ENCODE data around the gene ATP6V1B1. TPM values are rescaled to one million over a fixed set of nuclear protein-coding genes. Genes with fewer than 3 reads are reported as not detected.
A peak's percentile ranks its signal among the peaks of the same experiment; 100 is the strongest.

The ATP6V1B1 gene
- total RNA-seq, 4 donors from 2014 or later: 1.2 to 2.5 TPM; not detected in 2

GRCh38 chr2:70901227-70902066, 34.3 kb upstream of the ATP6V1B1 start:
- WGBS, 2 donors: 3 to 7% methylated on average over 69 to 78 of the region's 79 CpGs
- Histone ChIP-seq H3K27ac (no peak overlapping the region), H3K4me3 (peak overlapping the region; percentile 10 to 57 (median 42))

DNA sequence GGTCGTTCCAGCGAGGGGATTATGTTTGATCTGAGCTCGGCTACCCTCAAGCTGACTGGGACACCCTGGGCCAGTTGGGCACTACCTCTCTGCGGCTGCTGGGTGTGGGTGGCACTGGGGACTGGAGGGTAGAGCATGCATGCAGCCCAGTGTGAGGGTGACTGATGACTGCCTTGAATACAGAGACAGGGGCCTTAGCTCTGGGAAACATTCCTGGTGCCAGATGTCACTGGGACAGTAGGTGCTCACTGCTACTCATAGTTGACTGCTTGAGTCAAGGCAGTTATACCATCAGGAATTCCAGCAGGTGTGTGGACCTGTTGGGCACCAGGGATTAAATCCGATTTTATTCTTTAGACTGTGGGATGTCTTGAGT, 33.6 kb upstream of the ATP6V1B1 start:
- 55 to 72% methylated on average over 5 of the region's 5 CpGs for WGBS, 2 donors
- peaks cover 0 to 42% (median 13%) of the 10 kb centered on the region in 4 donors for H3K4me1 ChIP-seq
- peak overlapping the region in 3 of 4 donors; percentile 39 to 57 (median 44) for H3K4me3 ChIP-seq
- H3K36me3 ChIP-seq: no peaks in the 10 kb centered on the region
- peaks cover 0 to 100% of the 10 kb centered on the region in 2 donors for H3K27me3 ChIP-seq
- H3K27ac ChIP-seq: no peak overlapping the region
- no peak for DNase-seq (ENCODE audit: low spot score in 2 of 2)
- no peak for TF ChIP-seq EP300 (IDR thresholded peaks at IDR 0.05)
- H3K9me3 ChIP-seq: no peaks in the 10 kb centered on the region

More at GRCh38 chr2:70901227-70902066, 34.3 kb upstream of the ATP6V1B1 start:
- TF ChIP-seq CTCF (IDR thresholded peaks at IDR 0.05): no peak
- TF ChIP-seq POLR2A (IDR thresholded peaks at IDR 0.05): no peak
- no peak for TF ChIP-seq EP300 (IDR thresholded peaks at IDR 0.05)
- Histone ChIP-seq H3K36me3 (no peaks in the 10 kb centered on the region), H3K27me3 (peaks cover 0 to 100% of the 10 kb centered on the region in 2 donors), H3K4me1 (peaks cover 0 to 46% (median 13%) of the 10 kb centered on the region in 4 donors), H3K9me3 (no peaks in the 10 kb centered on the region)
- DNase-seq (ENCODE audit: low spot score in 2 of 2): no peak

GRCh38 chr2:70902579-70902978, 33.1 kb upstream of the ATP6V1B1 start:
- Histone ChIP-seq H3K36me3 (no peaks in the 10 kb centered on the region), H3K27me3 (peaks cover 0 to 100% of the 10 kb centered on the region in 2 donors)

DNA sequence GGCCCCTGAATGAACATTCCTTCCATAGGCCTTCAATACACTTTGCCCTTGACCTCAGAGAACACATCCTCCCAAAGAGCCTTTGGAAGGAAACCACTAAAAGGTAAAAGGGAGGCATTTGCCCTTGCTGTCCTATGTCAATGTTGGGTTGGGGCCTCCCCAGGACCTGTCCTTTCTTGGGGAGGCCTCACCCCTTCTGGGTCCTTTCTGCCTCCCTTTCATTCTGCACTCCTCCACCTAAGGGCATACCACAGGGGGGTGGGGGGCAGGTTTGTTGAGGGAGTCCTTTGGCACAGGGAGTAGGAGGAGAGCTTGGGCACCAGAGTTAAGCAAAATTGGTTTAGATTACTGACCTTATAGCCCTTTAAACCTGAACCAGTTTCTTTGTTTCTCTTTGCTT, 32.5 kb upstream of the ATP6V1B1 start:
- Histone ChIP-seq H3K4me3 (no peak overlapping the region), H3K27ac (no peak overlapping the region), H3K9me3 (no peaks in the 10 kb centered on the region), H3K27me3 (peaks cover 0 to 100% of the 10 kb centered on the region in 2 donors), H3K36me3 (no peaks in the 10 kb centered on the region), H3K4me1 (peaks cover 0 to 33% (median 13%) of the 10 kb centered on the region in 4 donors)
- TF ChIP-seq POLR2A (IDR thresholded peaks at IDR 0.05): no peak
- no peak for TF ChIP-seq EP300 (IDR thresholded peaks at IDR 0.05)
- no peak for TF ChIP-seq CTCF (IDR thresholded peaks at IDR 0.05)
- no peak for DNase-seq (ENCODE audit: low spot score in 2 of 2)

More at GRCh38 chr2:70902579-70902978, 33.1 kb upstream of the ATP6V1B1 start:
- no peak for TF ChIP-seq CTCF (IDR thresholded peaks at IDR 0.05)
- no peak for TF ChIP-seq POLR2A (IDR thresholded peaks at IDR 0.05)
- TF ChIP-seq EP300 (IDR thresholded peaks at IDR 0.05): no peak
- no peak for DNase-seq (ENCODE audit: low spot score in 2 of 2)
- H3K27ac ChIP-seq: no peak overlapping the region
- H3K4me3 ChIP-seq: no peak overlapping the region
- H3K9me3 ChIP-seq: no peaks in the 10 kb centered on the region
- WGBS, 2 donors: 88 to 98% methylated on average over 2 of the region's 2 CpGs
- peaks cover 0 to 38% (median 13%) of the 10 kb centered on the region in 4 donors for H3K4me1 ChIP-seq

DNA sequence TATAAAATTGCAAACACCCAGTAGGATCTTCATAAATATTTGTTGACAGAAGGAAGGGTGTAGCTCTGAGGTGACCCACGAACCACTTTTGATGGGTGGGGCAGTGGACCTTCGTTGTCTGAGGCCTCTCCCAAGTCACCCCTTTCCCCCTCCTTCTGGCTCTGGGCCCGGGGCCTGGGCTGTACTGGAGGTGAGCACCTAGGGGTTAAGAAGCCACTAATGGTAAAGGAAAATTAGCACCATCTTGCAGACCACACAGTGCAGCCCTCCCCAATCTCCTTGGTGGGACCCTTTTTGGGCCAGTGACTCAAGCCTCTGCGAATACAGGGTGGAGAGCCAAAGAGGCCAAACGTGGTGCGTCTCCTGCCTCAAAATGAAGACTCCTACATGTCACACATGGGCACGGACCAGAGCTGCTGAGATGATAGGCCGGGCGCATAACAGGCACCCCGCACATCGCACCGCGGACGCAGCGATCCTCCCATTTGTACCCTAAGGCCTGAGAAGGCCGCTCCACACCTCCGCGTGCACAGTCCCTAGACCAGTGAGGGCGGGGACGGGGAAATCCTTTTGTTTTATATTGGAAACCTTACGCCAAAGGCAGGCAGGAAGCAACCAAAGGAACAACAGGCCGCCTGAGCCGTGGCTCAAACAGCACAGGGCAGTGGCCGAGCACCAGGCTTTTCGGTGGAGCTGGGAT, 31.9 kb upstream of the ATP6V1B1 start:
- Histone ChIP-seq H3K9me3 (no peaks in the 10 kb centered on the region), H3K4me1 (peaks cover 0 to 33% (median 13%) of the 10 kb centered on the region in 4 donors), H3K4me3 (no peak overlapping the region), H3K27me3 (peaks cover 0 to 100% of the 10 kb centered on the region in 2 donors), H3K36me3 (no peaks in the 10 kb centered on the region), H3K27ac (no peak overlapping the region)
- WGBS, 2 donors: 82 to 85% methylated on average over 25 of the region's 25 CpGs
- no peak for DNase-seq (ENCODE audit: low spot score in 2 of 2)
- TF ChIP-seq POLR2A (IDR thresholded peaks at IDR 0.05): no peak
- TF ChIP-seq CTCF (IDR thresholded peaks at IDR 0.05): no peak
- no peak for TF ChIP-seq EP300 (IDR thresholded peaks at IDR 0.05)

Data from tibial nerve (tissue), 4 donors.